ENCODE measurements around the gene ASB18.
"Not testable (repeated sequence)": the region's sequence is repeated elsewhere in the genome, so short reads cannot be mapped to it uniquely, and the experiment has no call there.

The ASB18 gene

GRCh38 chr2:236286873-236287545, 22.8 kb upstream of the ASB18 start:
- DNase-seq: no peak

GRCh38 chr2:236284208-236284607, 20.0 kb upstream of the ASB18 start:
- DNase-seq: no peak

DNA sequence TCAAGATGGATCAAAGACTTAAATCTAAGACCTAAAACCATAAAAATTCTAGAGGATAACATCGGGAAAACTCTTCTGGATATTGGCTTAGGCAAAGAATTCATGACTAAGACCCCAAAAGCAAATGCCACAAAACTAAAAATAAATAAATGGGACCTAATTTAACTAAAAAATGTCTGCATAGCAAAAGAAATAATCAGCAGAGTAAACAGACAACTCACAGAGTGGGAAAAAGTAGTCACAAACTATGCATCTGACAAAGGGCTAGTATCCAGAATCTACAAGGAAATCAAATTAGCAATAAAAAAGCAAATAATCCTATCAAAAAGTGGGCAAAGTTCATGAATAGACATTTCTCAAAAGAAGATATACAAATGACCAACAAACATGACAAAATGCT, 18.2 kb upstream of the ASB18 start:
- DNase-seq: no peak

- no peak for DNase-seq
Measured at GRCh38 chr2:236281423-236281822, 17.2 kb upstream of the ASB18 start.

DNA sequence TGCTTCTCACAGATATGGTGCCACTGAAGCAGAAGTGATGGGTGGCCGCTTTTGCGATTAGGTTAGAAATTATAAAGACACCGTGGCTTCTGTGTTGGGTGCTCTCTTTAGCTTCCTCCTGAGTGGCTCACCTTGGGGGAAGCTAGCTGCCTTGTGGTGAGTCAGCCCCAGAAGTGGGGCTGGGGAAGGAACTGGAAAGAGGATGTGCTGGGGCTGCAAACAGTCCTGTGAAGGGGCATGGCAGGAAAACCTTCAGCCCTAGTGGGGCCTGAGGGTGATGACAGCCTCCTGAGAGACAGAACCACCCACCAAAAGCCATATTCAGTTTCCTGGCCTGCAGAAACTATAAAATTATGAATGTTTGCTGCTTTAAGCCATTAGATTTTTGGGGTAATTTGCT, 8.9 kb upstream of the ASB18 start:
- DNase-seq: no peak

GRCh38 chr2:236271851-236272250, 7.6 kb upstream of the ASB18 start:
- no peak for DNase-seq

DNA sequence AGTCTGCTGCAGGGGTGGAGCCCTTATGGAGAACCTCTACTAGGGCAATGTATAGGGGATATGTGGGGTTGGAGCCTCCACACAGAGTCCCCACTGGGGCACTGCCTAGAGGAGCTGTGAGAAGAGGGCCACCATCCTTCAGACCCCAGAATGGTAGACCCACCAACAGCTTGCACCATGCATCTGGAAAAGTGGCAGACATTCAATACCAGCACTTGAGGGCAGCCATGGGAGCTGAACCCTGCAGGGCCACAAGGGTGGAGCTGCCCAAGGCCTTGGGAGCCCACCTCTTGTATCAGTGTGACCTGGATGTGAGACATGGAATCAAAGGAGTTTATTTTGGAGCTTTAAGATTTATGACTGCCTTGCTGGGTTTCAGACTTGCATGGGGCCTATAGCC, 5.7 kb upstream of the ASB18 start:
- DNase-seq: not testable (repeated sequence)

DNA sequence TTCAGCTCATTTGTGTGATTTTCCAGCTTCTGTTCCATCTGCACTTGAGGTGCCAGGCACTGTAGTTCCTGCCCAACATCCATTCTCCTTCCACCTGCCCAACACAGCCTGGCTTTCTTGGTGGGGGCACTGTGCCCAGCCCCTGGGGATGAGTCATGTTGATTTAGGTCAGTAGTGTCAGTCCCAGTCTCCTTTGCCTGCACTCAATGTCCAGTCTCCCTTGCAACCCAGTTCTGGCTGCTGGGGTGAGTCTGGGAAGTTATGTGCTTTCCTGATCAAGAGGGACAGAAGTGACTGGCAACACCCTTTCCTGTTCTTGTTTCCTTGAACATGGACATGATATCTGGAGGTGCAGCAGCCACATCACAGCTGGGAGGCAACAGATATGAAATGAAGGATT, 1.5 kb upstream of the ASB18 start:
- no peak for DNase-seq

GRCh38 chr2:236262238-236262637, 2.0 kb downstream of the ASB18 start:
- DNase-seq: no peak

GRCh38 chr2:236261452-236261851, 2.8 kb downstream of the ASB18 start:
- DNase-seq: no peak

GRCh38 chr2:236259371-236259770, 4.8 kb downstream of the ASB18 start:
- no peak for DNase-seq

DNA sequence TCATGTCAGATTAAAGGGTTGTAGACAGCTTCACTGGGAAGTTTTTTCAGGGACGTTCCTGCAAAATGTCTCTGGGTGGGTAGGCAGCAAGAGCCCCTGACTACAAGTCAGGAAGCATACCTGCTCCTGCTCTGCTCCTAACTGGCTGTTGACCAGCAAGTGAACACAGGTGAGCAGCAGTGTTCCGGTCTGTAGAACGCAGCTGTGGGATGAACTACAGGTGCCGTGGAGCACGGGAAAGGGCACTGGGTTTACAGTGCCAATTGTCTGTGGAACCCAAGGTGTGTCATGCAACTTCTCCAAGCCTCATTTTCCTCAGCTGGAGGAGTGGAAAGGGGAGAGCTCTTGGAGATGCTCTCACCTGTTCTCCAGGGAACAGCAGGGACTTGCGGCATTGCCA, 6.6 kb downstream of the ASB18 start:
- DNase-seq: no peak

DNA sequence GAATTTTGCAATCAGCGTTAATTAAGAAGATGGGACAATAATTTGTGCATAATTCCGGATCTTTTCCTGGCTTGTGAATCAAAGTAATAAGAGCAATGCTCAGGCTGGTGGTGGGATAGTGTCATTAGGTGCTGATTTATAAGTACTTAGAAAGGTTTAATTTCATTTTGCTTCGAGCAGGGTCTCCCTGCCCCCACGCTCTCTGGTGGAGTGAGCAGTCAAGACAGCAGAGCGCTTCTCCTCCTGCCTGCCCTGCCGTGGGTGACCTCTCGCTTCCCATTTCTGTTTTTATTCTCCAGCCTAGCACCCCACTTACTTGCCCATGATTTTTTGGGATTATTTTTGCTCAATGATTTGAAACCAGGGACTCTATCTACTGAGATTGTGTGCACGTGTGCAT, 7.1 kb downstream of the ASB18 start:
- DNase-seq: no peak

- no peak for DNase-seq
Measured at GRCh38 chr2:236256366-236256985, 7.7 kb downstream of the ASB18 start.

GRCh38 chr2:236254674-236255073, 9.5 kb downstream of the ASB18 start:
- DNase-seq: no peak

DNA sequence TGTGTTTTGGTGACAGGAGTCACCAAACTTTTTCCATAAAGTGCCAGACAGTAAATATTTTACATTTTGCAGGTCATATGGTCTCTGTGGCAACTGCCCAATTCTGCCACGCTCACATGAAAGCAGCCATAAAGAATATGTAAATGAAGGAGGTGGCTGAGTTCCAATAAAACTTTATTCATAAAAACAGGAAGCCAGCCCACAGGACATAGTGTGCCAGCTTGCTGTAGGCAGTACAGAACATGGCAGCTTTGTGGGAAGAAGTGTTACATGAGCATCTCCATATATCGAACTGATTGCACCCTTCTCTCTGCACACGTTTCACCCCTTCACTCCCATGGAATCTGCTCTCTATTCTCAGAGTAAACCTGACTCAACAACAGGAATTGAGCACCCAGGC, 10.2 kb downstream of the ASB18 start:
- DNase-seq: no peak

DNA sequence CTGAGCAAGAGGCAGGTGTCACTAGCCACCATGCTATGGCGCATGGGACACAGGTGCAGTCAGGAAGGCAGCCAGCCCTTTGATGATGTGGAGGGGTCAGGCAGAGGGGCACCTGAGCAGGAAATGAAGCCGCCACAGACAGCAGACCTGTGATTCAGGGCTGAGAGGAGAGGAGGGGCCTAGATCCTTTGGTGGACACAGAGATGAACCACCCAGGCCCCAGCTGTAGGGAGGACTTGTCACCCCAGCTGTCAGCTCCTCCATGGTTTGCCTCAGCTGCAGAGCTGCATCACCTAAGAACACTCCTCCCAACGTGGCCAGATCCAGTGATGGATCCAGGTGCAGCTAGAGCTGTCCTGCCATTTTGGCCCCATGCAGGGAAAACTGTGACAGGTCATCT, 11.6 kb downstream of the ASB18 start:
- DNase-seq: no peak

- DNase-seq: no peak
Measured at GRCh38 chr2:236250909-236251579, 13.2 kb downstream of the ASB18 start.

- no peak for DNase-seq
Measured at GRCh38 chr2:236250286-236250685, 13.9 kb downstream of the ASB18 start.

GRCh38 chr2:236249066-236249465, 15.1 kb downstream of the ASB18 start:
- DNase-seq: no peak

- no peak for DNase-seq
Measured at GRCh38 chr2:236246711-236247246, 17.4 kb downstream of the ASB18 start.

DNA sequence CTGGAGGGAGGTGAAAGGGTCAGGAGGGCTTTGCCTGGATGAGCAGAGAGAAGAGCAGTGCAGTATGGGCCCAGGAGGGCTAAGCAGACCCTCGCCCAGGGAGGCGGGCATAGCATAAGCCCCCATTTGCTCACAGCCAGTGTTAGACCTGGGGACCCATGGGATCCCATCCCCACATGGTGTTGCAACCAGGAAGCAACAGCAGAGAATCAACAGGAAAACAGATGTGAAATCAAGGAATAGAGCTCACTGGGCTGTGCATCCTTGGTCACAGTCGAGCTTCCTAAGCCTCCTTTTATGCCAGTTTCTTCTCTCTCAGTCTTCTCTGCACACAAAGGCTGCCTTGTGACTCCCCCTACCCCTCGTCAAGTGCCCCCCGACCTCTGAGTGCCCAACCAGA, 19.9 kb downstream of the ASB18 start:
- DNase-seq: no peak

DNA sequence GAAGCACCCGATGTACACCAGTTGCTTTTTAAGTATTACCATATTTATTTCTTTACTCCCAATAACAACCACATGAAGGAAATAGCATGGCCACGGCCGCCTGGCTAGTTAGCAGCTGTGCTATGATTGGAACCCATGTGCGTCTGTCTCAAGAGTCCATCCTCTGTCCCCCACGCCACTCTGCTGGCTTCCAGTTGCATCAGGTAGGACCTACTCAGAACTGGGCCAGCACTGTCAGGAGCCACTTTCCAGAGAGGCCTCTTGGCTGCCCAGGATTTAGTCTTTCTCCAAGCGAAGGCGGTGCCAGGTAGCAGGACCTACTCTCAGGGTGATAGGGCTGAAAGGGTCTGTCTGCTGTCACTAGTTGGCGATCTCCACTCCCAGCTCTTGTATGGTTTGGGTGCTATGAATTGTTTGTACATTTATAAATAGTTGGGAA, 22.1 kb downstream of the ASB18 start:
- DNase-seq: no peak

All from cerebellar nuclear complex (tissue), 1 donor.